ENCODE measurements around the gene CACNA1C. TPM values are rescaled to one million over a fixed set of nuclear protein-coding genes. Genes with fewer than 3 reads are reported as not detected.

Gene CACNA1C
- polyA plus RNA-seq, 1 of the 3 experiments (the other 2 are of a cell fraction), result 1.5 TPM

DNA sequence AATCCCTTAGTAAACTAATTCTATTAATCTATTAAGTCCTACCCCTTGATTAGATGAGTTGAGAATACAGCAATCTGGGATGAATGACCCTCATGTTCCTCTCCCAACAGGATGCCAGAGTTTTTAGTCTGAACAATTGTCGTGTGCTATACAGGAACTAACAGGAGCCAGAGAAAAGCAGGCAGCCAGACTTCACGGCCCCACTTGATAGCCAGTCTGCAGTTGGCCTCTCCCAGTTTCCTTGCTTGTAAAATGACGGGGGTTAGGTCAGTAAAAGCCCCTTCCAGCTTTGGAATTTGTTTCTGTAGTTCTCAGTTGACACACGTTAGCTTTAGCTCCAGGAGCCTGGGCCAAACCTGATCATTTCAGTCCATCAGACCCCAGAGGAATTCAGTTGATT, 475.2 kb downstream of the CACNA1C start:
- H3F3A ChIP-seq (replicated peaks; ENCODE audit: insufficient read depth), result no peaks in the 10 kb centered on the region
- H2AFZ ChIP-seq (ENCODE audit: low read depth), result no peak overlapping the region
- CTCF ChIA-PET, result interaction anchor here (0.7 to 1.0 kb wide), 2 partner anchors 9 to 54 kb away, joined by 3 to 4 read pairs; no protein-coding TSS in a partner anchor
- H3K9me3 ChIP-seq, result no peaks in the 10 kb centered on the region
- H3K9ac ChIP-seq, result no peak overlapping the region
- no peak for DNase-seq
- H3K27me3 ChIP-seq (ENCODE audit: insufficient read depth), result no peaks in the 10 kb centered on the region
- no peaks in the 10 kb centered on the region for H3K36me3 ChIP-seq (replicated peaks in 1 of 2; ENCODE audit: control insufficient read depth in 1 of 2, insufficient read depth in 2 of 2, low read length in 1 of 2)
- peaks cover 0 to 6% of the 10 kb centered on the region in 2 experiments; a peak in 1 of 4 replicates for H3K4me1 ChIP-seq (ENCODE audit: control insufficient read depth in 1 of 2, insufficient read depth in 2 of 2, low read depth in 1 of 2, low read length in 1 of 2)
- no peaks in the 10 kb centered on the region for H3K79me2 ChIP-seq (ENCODE audit: insufficient read depth)
- no peak overlapping the region for H3K4me3 ChIP-seq (ENCODE audit: low read depth in 2 of 2, low read length in 1 of 2)
- no peak overlapping the region for H3K4me2 ChIP-seq
- POLR2A ChIA-PET, result no interaction called here
- no peaks in the 10 kb centered on the region for H3K9me2 ChIP-seq
- WGBS (ENCODE audit: low lambda C conversion rate), result 47% methylated on average over 4 of the region's 4 CpGs
- H3K27ac ChIP-seq (ENCODE audit: low read depth in 2 of 2, low read length in 1 of 2), result no peak overlapping the region
- H4K20me1 ChIP-seq (ENCODE audit: insufficient read depth), result no peaks in the 10 kb centered on the region
- TF ChIP-seq RXRA (IDR thresholded peaks at IDR 0.05; ENCODE audit: borderline replicate concordance, low read depth) (no peak), SMC3 (IDR thresholded peaks at IDR 0.05; ENCODE audit: low read depth, low read length) (no peak), FOSL2 (IDR thresholded peaks at IDR 0.05; ENCODE audit: borderline replicate concordance, low read depth) (no peak)

DNA sequence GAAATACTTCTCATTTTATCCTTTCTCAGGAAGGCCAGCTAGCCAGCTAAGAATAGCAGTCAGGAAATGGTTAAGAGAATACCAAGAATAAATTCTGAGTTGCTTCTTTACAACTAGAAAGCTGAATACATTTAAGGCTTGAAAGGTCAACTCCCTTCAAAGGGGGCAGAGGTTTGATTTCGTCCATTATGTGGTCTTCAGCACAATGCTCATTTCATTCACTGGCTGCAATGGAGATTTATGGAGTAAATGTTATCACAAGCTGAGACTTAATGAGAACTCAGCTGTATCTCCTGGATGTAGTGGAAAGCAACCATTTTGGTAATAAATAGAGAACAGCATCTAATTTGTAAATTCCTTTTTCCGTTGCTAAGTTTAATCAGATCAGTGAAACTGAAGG, 477.0 kb downstream of the CACNA1C start:
- Histone ChIP-seq H3K9me3 (no peaks in the 10 kb centered on the region), H2AFZ (ENCODE audit: low read depth) (no peak overlapping the region), H3K4me2 (no peak overlapping the region), H3K79me2 (ENCODE audit: insufficient read depth) (no peaks in the 10 kb centered on the region), H3K9me2 (no peaks in the 10 kb centered on the region), H3F3A (replicated peaks; ENCODE audit: insufficient read depth) (no peaks in the 10 kb centered on the region), H3K27me3 (ENCODE audit: insufficient read depth) (no peaks in the 10 kb centered on the region), H3K27ac (ENCODE audit: low read depth in 2 of 2, low read length in 1 of 2) (no peak overlapping the region), H3K4me3 (ENCODE audit: low read depth in 2 of 2, low read length in 1 of 2) (no peak overlapping the region), H4K20me1 (ENCODE audit: insufficient read depth) (no peaks in the 10 kb centered on the region), H3K36me3 (replicated peaks in 1 of 2; ENCODE audit: control insufficient read depth in 1 of 2, insufficient read depth in 2 of 2, low read length in 1 of 2) (no peaks in the 10 kb centered on the region), H3K4me1 (ENCODE audit: control insufficient read depth in 1 of 2, insufficient read depth in 2 of 2, low read depth in 1 of 2, low read length in 1 of 2) (no peaks in the 10 kb centered on the region), H3K9ac (no peak overlapping the region)
- POLR2A ChIA-PET, result interaction anchor here (1.2 kb wide), 1 partner anchor 9 kb away, joined by 3 read pairs; no protein-coding TSS in a partner anchor
- WGBS (ENCODE audit: low lambda C conversion rate), result 35% methylated on average over 2 of the region's 2 CpGs
- no peak for DNase-seq
- TF ChIP-seq MXI1 (IDR thresholded peaks at IDR 0.05; ENCODE audit: low read depth, low read length), result no peak
- TF ChIP-seq CHD2 (IDR thresholded peaks at IDR 0.05; ENCODE audit: low read length, partially characterized antibody), result no peak
- TF ChIP-seq FOSL2 (IDR thresholded peaks at IDR 0.05; ENCODE audit: borderline replicate concordance, low read depth), result no peak
- TF ChIP-seq, protein P1, sequence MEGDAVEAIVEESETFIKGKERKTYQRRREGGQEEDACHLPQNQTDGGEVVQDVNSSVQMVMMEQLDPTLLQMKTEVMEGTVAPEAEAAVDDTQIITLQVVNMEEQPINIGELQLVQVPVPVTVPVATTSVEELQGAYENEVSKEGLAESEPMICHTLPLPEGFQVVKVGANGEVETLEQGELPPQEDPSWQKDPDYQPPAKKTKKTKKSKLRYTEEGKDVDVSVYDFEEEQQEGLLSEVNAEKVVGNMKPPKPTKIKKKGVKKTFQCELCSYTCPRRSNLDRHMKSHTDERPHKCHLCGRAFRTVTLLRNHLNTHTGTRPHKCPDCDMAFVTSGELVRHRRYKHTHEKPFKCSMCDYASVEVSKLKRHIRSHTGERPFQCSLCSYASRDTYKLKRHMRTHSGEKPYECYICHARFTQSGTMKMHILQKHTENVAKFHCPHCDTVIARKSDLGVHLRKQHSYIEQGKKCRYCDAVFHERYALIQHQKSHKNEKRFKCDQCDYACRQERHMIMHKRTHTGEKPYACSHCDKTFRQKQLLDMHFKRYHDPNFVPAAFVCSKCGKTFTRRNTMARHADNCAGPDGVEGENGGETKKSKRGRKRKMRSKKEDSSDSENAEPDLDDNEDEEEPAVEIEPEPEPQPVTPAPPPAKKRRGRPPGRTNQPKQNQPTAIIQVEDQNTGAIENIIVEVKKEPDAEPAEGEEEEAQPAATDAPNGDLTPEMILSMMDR (IDR thresholded peaks at IDR 0.05), result no peak
- TF ChIP-seq, protein P2, sequence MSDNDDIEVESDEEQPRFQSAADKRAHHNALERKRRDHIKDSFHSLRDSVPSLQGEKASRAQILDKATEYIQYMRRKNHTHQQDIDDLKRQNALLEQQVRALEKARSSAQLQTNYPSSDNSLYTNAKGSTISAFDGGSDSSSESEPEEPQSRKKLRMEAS (IDR thresholded peaks at IDR 0.05; ENCODE audit: low read depth), result no peak
- no peak for TF ChIP-seq RFX5 (IDR thresholded peaks at IDR 0.05; ENCODE audit: low read length)
- no peak for TF ChIP-seq TAF1 (IDR thresholded peaks at IDR 0.05; ENCODE audit: borderline replicate concordance, low read depth, low read length)
- no peak for TF ChIP-seq POLR2AphosphoS5 (IDR thresholded peaks at IDR 0.05; ENCODE audit: low read depth, low read length)
- TF ChIP-seq, protein P3, sequence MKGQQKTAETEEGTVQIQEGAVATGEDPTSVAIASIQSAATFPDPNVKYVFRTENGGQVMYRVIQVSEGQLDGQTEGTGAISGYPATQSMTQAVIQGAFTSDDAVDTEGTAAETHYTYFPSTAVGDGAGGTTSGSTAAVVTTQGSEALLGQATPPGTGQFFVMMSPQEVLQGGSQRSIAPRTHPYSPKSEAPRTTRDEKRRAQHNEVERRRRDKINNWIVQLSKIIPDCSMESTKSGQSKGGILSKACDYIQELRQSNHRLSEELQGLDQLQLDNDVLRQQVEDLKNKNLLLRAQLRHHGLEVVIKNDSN (IDR thresholded peaks at IDR 0.05; ENCODE audit: borderline replicate concordance, low read depth), result no peak
- no peak for TF ChIP-seq TEAD4 (IDR thresholded peaks at IDR 0.05; ENCODE audit: borderline replicate concordance, insufficient read depth)
- CTCF ChIA-PET, result interaction anchor here (2.6 kb wide), 1 partner anchor 53 kb away, joined by 8 read pairs; no protein-coding TSS in a partner anchor
